Measurements from ENCODE around the gene CYTIP. TPM values are rescaled to one million over a fixed set of nuclear protein-coding genes. Genes with fewer than 3 reads are reported as not detected.

The CYTIP gene
- total RNA-seq: 1.0 TPM

DNA sequence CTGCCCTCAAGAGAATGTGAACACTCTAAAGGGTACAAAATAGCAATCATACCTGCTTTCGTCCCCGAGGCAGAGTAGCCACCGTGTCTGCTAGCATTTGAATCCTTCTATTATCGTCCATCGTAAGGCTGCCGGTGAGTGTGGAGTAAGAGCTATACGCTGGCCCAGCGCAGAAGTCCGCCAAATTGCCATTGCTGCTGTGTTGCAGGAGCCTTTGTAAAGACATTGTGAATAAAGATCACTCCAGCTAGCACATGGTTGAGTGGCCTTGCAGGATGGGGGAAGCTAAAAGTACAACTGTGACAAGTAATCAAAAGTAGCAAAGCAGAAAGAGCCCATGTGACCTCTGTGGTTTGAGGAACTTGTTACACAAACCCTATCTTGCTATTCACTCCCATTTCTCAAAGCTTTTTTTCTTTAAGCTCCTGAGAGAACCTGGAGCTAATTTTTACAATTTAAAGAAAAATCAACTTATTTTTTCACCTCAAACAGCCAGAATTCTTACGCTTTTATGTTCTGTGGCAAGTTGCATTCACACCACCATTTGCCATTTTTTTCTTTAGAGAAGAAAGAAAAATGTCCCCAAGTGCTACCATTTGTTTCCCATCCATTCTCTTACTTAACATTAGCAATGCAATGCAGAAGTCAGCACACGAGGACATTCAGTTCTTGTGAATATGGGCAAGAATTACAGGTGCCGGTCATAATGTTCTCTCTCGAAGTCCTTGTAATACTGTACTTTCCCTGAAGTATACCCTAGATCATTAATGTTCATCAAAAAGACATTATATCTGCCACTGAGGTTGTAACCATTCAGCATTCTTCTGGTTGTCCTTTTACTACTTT, at the start of gene CYTIP:
TSS of gene CYTIP (minus strand) at position 295 of the 846 bp plus-strand sequence. CDS start at position 226, 69 bp downstream.
- H3K27me3 ChIP-seq (ENCODE audit: control insufficient read depth in 3 of 3, insufficient read depth in 3 of 3, low read length in 3 of 3): no peaks in the 10 kb centered on the region
- H3K9ac ChIP-seq (ENCODE audit: low read depth in 1 of 3, low read length in 3 of 3): peak within 1 kb of the TSS in 1 of 3 donors; percentile 8
- H3K27ac ChIP-seq (ENCODE audit: low read depth, low read length): peak within 1 kb of the TSS; percentile 57
- no peaks in the 10 kb centered on the region for H3K36me3 ChIP-seq (ENCODE audit: control insufficient read depth in 3 of 3, insufficient read depth in 3 of 3, low read length in 3 of 3)
- no peaks in the 10 kb centered on the region for H3K4me1 ChIP-seq (ENCODE audit: control insufficient read depth in 3 of 3, insufficient read depth in 3 of 3, low read length in 3 of 3)
- H3K4me3 ChIP-seq (ENCODE audit: low read length in 3 of 3): peak within 1 kb of the TSS in 2 of 3 donors; percentile 18
- H3K9me3 ChIP-seq (ENCODE audit: control insufficient read depth in 3 of 3, low read length in 3 of 3): no peaks in the 10 kb centered on the region

DNA sequence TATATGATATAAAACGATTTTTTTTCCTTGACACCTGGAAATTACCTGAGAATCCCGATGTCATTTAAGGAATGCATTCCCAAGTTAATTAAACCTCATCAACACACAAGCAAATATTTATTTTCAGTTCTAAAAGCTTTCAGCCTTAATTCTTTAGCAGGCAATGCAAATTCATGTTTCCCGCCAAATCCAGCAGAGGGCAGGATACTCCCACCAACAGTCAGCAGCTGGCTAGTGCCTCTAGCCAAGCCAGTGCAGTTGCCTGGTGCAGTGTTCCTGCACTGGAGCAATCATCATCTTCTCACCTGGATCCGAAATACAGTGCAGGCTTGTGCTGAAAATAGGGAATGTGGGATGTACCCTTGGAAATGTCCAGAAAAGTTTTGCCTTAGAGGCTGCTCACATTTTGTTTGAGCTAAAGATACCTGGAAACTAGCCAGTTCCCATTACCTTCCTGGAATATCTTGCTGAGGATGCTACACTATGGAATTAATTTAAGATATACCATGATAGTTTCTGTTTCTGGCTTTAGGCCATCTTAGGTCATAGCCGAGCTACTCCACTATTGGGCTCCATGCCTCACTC, 48.4 kb upstream of the CYTIP start:
- Histone ChIP-seq H3K27me3 (ENCODE audit: control insufficient read depth in 3 of 3, insufficient read depth in 3 of 3, low read length in 3 of 3) (no peaks in the 10 kb centered on the region), H3K4me1 (ENCODE audit: control insufficient read depth in 3 of 3, insufficient read depth in 3 of 3, low read length in 3 of 3) (no peaks in the 10 kb centered on the region), H3K36me3 (ENCODE audit: control insufficient read depth in 3 of 3, insufficient read depth in 3 of 3, low read length in 3 of 3) (no peaks in the 10 kb centered on the region), H3K9me3 (ENCODE audit: control insufficient read depth in 3 of 3, low read length in 3 of 3) (no peaks in the 10 kb centered on the region), H3K9ac (ENCODE audit: low read depth in 1 of 3, low read length in 3 of 3) (no peak overlapping the region), H3K27ac (ENCODE audit: low read depth, low read length) (no peak overlapping the region), H3K4me3 (ENCODE audit: low read length in 3 of 3) (no peak overlapping the region)

DNA sequence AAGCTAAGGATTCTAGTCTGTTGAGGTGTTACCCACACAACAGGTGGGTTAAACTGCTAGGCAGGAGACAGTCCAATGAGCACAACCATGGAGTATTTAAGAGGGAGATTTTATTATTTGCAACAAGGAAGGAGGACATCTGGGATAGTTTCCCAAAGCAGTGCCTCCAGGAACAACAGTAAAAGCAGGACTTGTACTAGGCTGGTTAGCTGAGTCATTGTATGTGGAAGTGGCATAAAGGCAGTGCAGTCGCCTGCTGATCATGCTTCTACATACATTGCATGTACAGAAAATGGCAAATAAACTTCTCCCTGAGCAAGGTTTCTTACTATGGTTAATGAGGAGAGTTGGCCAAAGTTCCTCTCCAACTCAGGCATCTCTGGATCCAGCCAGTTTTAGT, 46.1 kb upstream of the CYTIP start:
- no peaks in the 10 kb centered on the region for H3K36me3 ChIP-seq (ENCODE audit: control insufficient read depth in 3 of 3, insufficient read depth in 3 of 3, low read length in 3 of 3)
- no peaks in the 10 kb centered on the region for H3K27me3 ChIP-seq (ENCODE audit: control insufficient read depth in 3 of 3, insufficient read depth in 3 of 3, low read length in 3 of 3)
- no peaks in the 10 kb centered on the region for H3K9me3 ChIP-seq (ENCODE audit: control insufficient read depth in 3 of 3, low read length in 3 of 3)
- H3K4me3 ChIP-seq (ENCODE audit: low read length in 3 of 3): no peak overlapping the region
- no peak overlapping the region for H3K9ac ChIP-seq (ENCODE audit: low read depth in 1 of 3, low read length in 3 of 3)
- H3K27ac ChIP-seq (ENCODE audit: low read depth, low read length): no peak overlapping the region
- no peaks in the 10 kb centered on the region for H3K4me1 ChIP-seq (ENCODE audit: control insufficient read depth in 3 of 3, insufficient read depth in 3 of 3, low read length in 3 of 3)

DNA sequence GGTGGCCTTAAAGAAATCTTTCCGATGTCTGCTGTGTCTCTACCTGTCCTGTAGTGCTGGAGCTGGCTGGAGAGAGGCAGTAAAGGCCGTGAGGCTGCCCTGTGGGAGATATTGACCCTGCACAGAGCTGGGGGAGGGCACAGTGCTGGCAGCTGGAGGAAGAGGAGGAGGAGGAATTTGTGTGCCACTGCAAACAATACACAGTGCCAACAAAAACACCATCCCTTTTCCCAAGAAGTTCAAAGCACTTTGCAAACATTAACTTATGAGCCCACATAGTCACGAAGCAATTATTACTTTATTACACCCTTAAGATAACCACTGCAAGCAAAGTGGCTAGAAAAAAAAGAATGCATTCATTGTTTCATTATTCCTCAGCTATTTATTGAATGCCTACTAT, 45.0 kb upstream of the CYTIP start:
- no peak overlapping the region for H3K9ac ChIP-seq (ENCODE audit: low read depth in 1 of 3, low read length in 3 of 3)
- no peaks in the 10 kb centered on the region for H3K4me1 ChIP-seq (ENCODE audit: control insufficient read depth in 3 of 3, insufficient read depth in 3 of 3, low read length in 3 of 3)
- H3K27ac ChIP-seq (ENCODE audit: low read depth, low read length): no peak overlapping the region
- H3K36me3 ChIP-seq (ENCODE audit: control insufficient read depth in 3 of 3, insufficient read depth in 3 of 3, low read length in 3 of 3): no peaks in the 10 kb centered on the region
- no peaks in the 10 kb centered on the region for H3K9me3 ChIP-seq (ENCODE audit: control insufficient read depth in 3 of 3, low read length in 3 of 3)
- no peaks in the 10 kb centered on the region for H3K27me3 ChIP-seq (ENCODE audit: control insufficient read depth in 3 of 3, insufficient read depth in 3 of 3, low read length in 3 of 3)
- no peak overlapping the region for H3K4me3 ChIP-seq (ENCODE audit: low read length in 3 of 3)

DNA sequence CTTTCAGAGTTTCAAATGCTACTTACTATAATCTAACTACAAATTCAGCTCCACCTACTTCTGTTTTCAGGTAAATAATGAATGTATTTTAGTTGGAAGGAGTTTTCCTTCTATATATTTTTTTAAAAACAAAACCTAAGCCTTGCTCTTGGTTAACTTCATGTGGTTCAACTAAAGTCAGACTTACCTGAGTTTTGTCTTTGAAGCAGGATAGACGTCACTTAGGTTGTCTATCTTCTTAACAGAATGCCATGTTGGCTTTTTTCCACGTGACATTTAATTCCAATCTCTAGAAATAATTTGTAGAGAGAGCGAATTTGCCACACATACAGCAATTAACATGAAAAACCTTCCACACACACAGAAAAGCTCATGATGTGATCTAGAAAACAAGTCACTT, 43.9 kb upstream of the CYTIP start:
- Histone ChIP-seq H3K36me3 (ENCODE audit: control insufficient read depth in 3 of 3, insufficient read depth in 3 of 3, low read length in 3 of 3) (no peaks in the 10 kb centered on the region), H3K27me3 (ENCODE audit: control insufficient read depth in 3 of 3, insufficient read depth in 3 of 3, low read length in 3 of 3) (no peaks in the 10 kb centered on the region), H3K9me3 (ENCODE audit: control insufficient read depth in 3 of 3, low read length in 3 of 3) (no peaks in the 10 kb centered on the region), H3K4me1 (ENCODE audit: control insufficient read depth in 3 of 3, insufficient read depth in 3 of 3, low read length in 3 of 3) (no peaks in the 10 kb centered on the region), H3K4me3 (ENCODE audit: low read length in 3 of 3) (no peak overlapping the region), H3K27ac (ENCODE audit: low read depth, low read length) (no peak overlapping the region), H3K9ac (ENCODE audit: low read depth in 1 of 3, low read length in 3 of 3) (no peak overlapping the region)

DNA sequence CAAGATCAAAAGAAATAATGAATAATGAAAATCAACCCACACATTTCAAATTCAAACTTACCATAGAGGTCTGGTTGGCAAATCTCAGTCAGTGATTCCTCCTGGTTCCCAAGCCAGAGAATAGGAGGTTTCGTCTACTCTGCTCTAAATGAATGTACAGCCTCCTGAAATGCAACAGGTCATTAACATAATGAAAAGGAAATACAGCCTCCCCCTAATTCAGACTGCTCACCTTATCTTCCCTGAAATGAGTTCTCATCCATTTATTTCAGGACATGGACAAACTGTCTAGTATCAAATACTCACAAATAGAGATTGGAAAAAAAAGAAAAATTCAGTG, 43.4 kb upstream of the CYTIP start:
- Histone ChIP-seq H3K9me3 (ENCODE audit: control insufficient read depth in 3 of 3, low read length in 3 of 3) (no peaks in the 10 kb centered on the region), H3K4me3 (ENCODE audit: low read length in 3 of 3) (no peak overlapping the region), H3K27me3 (ENCODE audit: control insufficient read depth in 3 of 3, insufficient read depth in 3 of 3, low read length in 3 of 3) (no peaks in the 10 kb centered on the region)

GRCh38 chr2:157486596-157487270, 42.8 kb upstream of the CYTIP start:
- Histone ChIP-seq H3K9ac (ENCODE audit: low read depth in 1 of 3, low read length in 3 of 3) (no peak overlapping the region), H3K27me3 (ENCODE audit: control insufficient read depth in 3 of 3, insufficient read depth in 3 of 3, low read length in 3 of 3) (no peaks in the 10 kb centered on the region), H3K4me3 (ENCODE audit: low read length in 3 of 3) (no peak overlapping the region), H3K36me3 (ENCODE audit: control insufficient read depth in 3 of 3, insufficient read depth in 3 of 3, low read length in 3 of 3) (no peaks in the 10 kb centered on the region), H3K9me3 (ENCODE audit: control insufficient read depth in 3 of 3, low read length in 3 of 3) (no peaks in the 10 kb centered on the region), H3K27ac (ENCODE audit: low read depth, low read length) (no peak overlapping the region), H3K4me1 (ENCODE audit: control insufficient read depth in 3 of 3, insufficient read depth in 3 of 3, low read length in 3 of 3) (no peaks in the 10 kb centered on the region)

More for the DNA sequence above, 43.4 kb upstream of the CYTIP start:
- Histone ChIP-seq H3K9ac (ENCODE audit: low read depth in 1 of 3, low read length in 3 of 3) (no peak overlapping the region), H3K4me1 (ENCODE audit: control insufficient read depth in 3 of 3, insufficient read depth in 3 of 3, low read length in 3 of 3) (no peaks in the 10 kb centered on the region), H3K27ac (ENCODE audit: low read depth, low read length) (no peak overlapping the region), H3K36me3 (ENCODE audit: control insufficient read depth in 3 of 3, insufficient read depth in 3 of 3, low read length in 3 of 3) (no peaks in the 10 kb centered on the region)

DNA sequence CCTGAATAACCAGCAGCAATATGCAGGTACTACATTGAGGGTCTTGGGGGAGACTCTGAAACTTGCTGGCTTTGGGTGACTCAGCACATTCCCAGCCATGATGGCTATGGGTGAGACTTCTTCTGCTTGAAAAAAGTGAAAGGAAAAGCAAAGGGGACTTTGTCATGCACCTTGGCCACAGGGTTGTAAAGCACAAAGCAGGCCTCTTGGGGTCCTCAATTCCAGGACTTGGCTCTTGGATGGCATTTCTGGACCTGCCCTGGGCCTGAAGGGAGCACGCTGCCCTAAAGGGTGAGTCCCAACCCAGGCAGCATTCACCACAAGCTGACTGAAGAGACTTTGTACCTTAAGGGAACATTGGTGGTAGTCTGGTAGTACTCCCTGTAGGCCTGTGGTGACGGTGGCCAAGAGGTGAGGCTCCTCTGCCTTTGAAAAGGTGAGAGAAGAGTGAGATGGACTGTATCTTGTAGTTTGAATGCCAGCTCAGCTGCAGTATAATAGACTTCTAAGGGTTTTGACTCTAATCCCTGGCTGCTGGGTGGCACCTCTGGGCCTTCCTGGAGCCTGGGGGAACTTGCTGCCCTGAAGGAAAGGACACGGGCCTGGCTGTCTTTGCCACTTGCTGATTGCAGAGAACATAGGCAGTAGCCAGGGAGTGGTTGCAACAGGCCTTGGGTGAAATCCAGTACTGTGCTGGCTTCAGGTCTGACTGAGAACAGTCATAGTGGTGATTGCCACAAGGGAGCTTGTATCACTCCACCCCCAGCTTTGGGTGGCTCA, 36.5 kb upstream of the CYTIP start:
- no peaks in the 10 kb centered on the region for H3K36me3 ChIP-seq (ENCODE audit: control insufficient read depth in 3 of 3, insufficient read depth in 3 of 3, low read length in 3 of 3)

DNA sequence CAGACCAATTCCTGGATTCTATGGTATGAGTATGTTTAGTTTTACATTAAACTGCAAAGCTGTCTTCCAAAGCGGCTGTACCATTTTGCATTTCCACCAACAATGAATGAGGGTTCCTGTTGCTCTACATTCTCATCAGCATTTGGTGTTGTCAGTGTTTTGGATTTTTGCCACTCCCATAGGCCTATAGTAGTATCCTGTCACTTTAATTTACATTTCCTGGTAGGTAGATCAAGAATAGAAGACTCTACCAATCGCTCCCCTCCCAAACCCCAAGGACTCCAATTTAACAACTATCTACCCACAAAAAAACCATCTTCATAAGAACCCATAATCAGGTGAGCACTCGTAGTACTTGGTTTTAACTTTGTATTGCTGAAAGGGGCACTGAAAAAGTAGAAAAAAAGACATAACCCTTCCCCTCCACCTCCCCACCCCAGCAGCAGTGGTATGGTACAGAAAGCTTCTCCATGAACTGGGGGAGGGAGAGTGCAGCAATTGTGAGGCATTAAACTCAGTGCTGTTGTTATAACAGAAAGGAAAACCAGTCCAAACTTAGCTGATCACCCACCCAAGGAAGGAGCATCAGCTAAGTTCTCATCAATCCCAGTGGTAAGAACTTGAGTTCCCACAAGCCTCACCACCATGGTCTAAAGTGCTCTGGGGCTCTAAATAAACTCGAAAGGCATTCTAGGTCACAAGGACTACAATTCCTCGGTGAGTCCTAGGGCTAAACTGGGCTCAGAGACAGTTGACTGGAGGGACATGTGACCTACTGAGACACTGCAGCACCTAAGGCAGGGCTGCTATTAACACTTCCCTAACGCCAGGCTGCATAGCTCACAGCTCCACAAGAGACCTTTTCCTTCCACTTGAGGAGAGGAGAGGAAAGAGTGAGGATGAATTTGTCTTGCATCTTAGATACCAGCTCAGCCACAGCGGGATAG, 35.5 kb upstream of the CYTIP start:
- H3K27ac ChIP-seq (ENCODE audit: low read depth, low read length): no peak overlapping the region
- no peaks in the 10 kb centered on the region for H3K36me3 ChIP-seq (ENCODE audit: control insufficient read depth in 3 of 3, insufficient read depth in 3 of 3, low read length in 3 of 3)
- H3K4me3 ChIP-seq (ENCODE audit: low read length in 3 of 3): no peak overlapping the region
- H3K9me3 ChIP-seq (ENCODE audit: control insufficient read depth in 3 of 3, low read length in 3 of 3): no peaks in the 10 kb centered on the region
- no peaks in the 10 kb centered on the region for H3K27me3 ChIP-seq (ENCODE audit: control insufficient read depth in 3 of 3, insufficient read depth in 3 of 3, low read length in 3 of 3)
- H3K9ac ChIP-seq (ENCODE audit: low read depth in 1 of 3, low read length in 3 of 3): no peak overlapping the region
- peaks cover 4 to 15% (median 9%) of the 10 kb centered on the region in 3 donors for H3K4me1 ChIP-seq (ENCODE audit: control insufficient read depth in 3 of 3, insufficient read depth in 3 of 3, low read length in 3 of 3)

More for the DNA sequence above, 36.5 kb upstream of the CYTIP start:
- H3K9ac ChIP-seq (ENCODE audit: low read depth in 1 of 3, low read length in 3 of 3): no peak overlapping the region
- H3K27me3 ChIP-seq (ENCODE audit: control insufficient read depth in 3 of 3, insufficient read depth in 3 of 3, low read length in 3 of 3): no peaks in the 10 kb centered on the region
- H3K9me3 ChIP-seq (ENCODE audit: control insufficient read depth in 3 of 3, low read length in 3 of 3): no peaks in the 10 kb centered on the region
- no peak overlapping the region for H3K4me3 ChIP-seq (ENCODE audit: low read length in 3 of 3)
- H3K4me1 ChIP-seq (ENCODE audit: control insufficient read depth in 3 of 3, insufficient read depth in 3 of 3, low read length in 3 of 3): peaks cover 4 to 15% (median 9%) of the 10 kb centered on the region in 3 donors
- no peak overlapping the region for H3K27ac ChIP-seq (ENCODE audit: low read depth, low read length)
